SK-N-SH treated with all-trans-retinoic acid at 6 μM for 48 hours (cell line): ENCODE measurements around the gene RBMS1.

Experiments used
- ATAC-seq: fragments of 200-7000 bp; cut with Tn5 transposase; 3 replicates; pipeline ENCODE4 v1.9.1; 2020; ENCODE audit warnings: mild to moderate bottlenecking, moderate library complexity
- ARNTL ChIP-seq: fragments of 450-650 bp; formaldehyde crosslinking; IDR thresholded peaks from 2 replicates; pipeline ENCODE4 v1.5.0; 2020; ENCODE audit warnings: low read depth, mild to moderate bottlenecking, moderate library complexity, borderline replicate concordance
- ESRRG ChIP-seq: fragments of 250-450 bp; sonication (Bioruptor Pico); IDR thresholded peaks from 2 replicates; pipeline ENCODE4 v1.6.1; 2021; ENCODE audit warnings: mild to moderate bottlenecking
- GLIS3 ChIP-seq: fragments of 250-450 bp; sonication (Bioruptor Pico); IDR thresholded peaks from 2 replicates; pipeline ENCODE4 v1.5.0; 2020; ENCODE audit warnings: mild to moderate bottlenecking, moderate library complexity
- ISL1 ChIP-seq: fragments of 250-450 bp; sonication (Bioruptor Pico); IDR thresholded peaks from 2 replicates; pipeline ENCODE4 v2.1.2; 2022; ENCODE audit warnings: mild to moderate bottlenecking, moderate library complexity
- OSR1 ChIP-seq: fragments of 250-450 bp; sonication (Bioruptor Pico); IDR thresholded peaks from 2 replicates; pipeline ENCODE4 v1.8.0; 2022; ENCODE audit warnings: moderate library complexity, mild to moderate bottlenecking, inconsistent platforms
- PPARA ChIP-seq: fragments of 250-450 bp; sonication (Bioruptor Pico); IDR thresholded peaks from 2 replicates; pipeline ENCODE4 v1.5.0; 2020; ENCODE audit warnings: mild to moderate bottlenecking, borderline replicate concordance
- RARB ChIP-seq: fragments of 250-450 bp; sonication (Bioruptor Pico); IDR thresholded peaks from 2 replicates; pipeline ENCODE4 v1.8.0; 2021; ENCODE audit warnings: mild to moderate bottlenecking, moderate library complexity
- TCF4 ChIP-seq: fragments of 250-450 bp; sonication (Bioruptor Pico); IDR thresholded peaks from 2 replicates; pipeline ENCODE4 v1.8.0; 2021; ENCODE audit warnings: mild to moderate bottlenecking, moderate library complexity, borderline replicate concordance
- TOX ChIP-seq: fragments of 250-450 bp; sonication (Bioruptor Pico); IDR thresholded peaks from 2 replicates; pipeline ENCODE4 v1.8.0; 2021; ENCODE audit warnings: mild to moderate bottlenecking, moderate library complexity, borderline replicate concordance
- ZC3H10 ChIP-seq: fragments of 250-450 bp; sonication (Bioruptor Pico); IDR thresholded peaks from 2 replicates; pipeline ENCODE4 v1.5.1; 2021; ENCODE audit warnings: mild to moderate bottlenecking, moderate library complexity
- ZFP3 ChIP-seq: fragments of 250-450 bp; sonication (Bioruptor Pico); IDR thresholded peaks from 2 replicates; pipeline ENCODE4 v1.5.0; 2020; ENCODE audit warnings: mild to moderate bottlenecking, moderate library complexity
- ZFP30 ChIP-seq: fragments of 450-650 bp; formaldehyde crosslinking; IDR thresholded peaks from 2 replicates; pipeline ENCODE4 v1.5.0; 2022; ENCODE audit warnings: mild to moderate bottlenecking, moderate library complexity
- ZNF8 ChIP-seq: fragments of 450-650 bp; formaldehyde crosslinking; IDR thresholded peaks from 2 replicates; pipeline ENCODE4 v1.5.0; 2020; ENCODE audit warnings: mild to moderate bottlenecking, moderate library complexity
- TF ChIP-seq, protein P1 (sequence below): fragments of 250-450 bp; sonication (Bioruptor Pico); IDR thresholded peaks from 2 replicates; pipeline ENCODE4 v1.8.0; 2020; ENCODE audit warnings: mild to moderate bottlenecking, moderate library complexity, borderline replicate concordance
- TF ChIP-seq, protein P2 (sequence below): fragments of 250-450 bp; sonication (Bioruptor Pico); IDR thresholded peaks from 2 replicates; pipeline ENCODE4 v1.5.1; 2021; ENCODE audit warnings: mild to moderate bottlenecking, moderate library complexity
- TF ChIP-seq, protein P3 (sequence below): fragments of 250-450 bp; sonication (Bioruptor Pico); IDR thresholded peaks from 2 replicates; pipeline ENCODE4 v1.5.0; 2020; ENCODE audit warnings: mild to moderate bottlenecking, moderate library complexity

RBMS1 gene

DNA sequence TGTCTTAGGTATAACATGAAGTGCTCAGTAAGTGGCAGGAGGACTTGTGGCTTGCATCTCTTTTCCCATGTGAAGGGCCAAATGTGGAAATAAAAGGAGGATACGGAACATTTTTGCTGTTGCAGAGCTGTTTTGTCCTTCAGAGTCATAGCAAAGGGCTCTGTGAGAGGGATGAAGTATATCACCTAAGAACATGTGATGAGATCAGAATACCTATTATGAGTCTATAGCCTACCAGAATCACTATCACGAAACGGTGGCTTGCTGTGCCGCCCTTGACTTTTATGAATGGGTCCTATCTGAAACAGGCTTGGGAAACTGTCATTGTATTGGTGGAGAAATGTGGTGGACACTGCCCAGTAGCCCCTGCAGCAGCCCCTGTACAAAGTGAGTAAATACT lies 226.6 kb downstream of the RBMS1 start (continued):
- TF ChIP-seq ARNTL (CRISPR knock-in tag) (no peak), ZFP30 (CRISPR knock-in tag) (no peak), TCF4 (CRISPR knock-in tag) (no peak), GLIS3 (CRISPR knock-in tag) (no peak), ZC3H10 (no peak)
- TF ChIP-seq, all 23 proteins: peak for 0

DNA sequence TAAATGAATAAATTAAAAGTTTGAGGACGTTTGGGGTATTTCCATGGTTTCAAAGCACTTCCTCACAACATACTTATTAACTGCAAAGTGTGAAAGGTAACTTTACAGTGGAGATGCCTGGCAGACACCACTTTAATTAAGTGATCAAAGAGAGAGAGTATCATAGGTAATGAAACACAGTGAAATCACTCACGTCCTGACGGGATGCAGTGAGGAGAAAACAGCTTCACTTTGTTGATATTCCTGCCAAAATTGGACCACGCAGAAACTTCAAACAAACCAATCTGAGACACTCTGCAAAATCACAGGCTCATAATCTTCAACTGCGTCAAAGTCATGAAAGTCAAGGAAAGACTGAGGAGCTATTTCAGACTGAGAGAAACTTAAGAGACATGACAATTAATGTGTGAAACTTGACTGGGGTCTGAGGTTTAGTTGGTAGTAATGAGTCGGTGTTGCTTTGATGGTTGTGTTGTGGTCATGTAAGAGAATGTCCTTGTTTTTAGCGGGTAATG lies 227.5 kb downstream of the RBMS1 start:
- TF ChIP-seq GLIS3 (CRISPR knock-in tag) (no peak), PPARA (no peak), OSR1 (CRISPR knock-in tag) (no peak), ESRRG (CRISPR knock-in tag) (no peak), RARB (CRISPR knock-in tag) (no peak), ISL1 (CRISPR knock-in tag) (no peak)
- TF ChIP-seq, protein P1, sequence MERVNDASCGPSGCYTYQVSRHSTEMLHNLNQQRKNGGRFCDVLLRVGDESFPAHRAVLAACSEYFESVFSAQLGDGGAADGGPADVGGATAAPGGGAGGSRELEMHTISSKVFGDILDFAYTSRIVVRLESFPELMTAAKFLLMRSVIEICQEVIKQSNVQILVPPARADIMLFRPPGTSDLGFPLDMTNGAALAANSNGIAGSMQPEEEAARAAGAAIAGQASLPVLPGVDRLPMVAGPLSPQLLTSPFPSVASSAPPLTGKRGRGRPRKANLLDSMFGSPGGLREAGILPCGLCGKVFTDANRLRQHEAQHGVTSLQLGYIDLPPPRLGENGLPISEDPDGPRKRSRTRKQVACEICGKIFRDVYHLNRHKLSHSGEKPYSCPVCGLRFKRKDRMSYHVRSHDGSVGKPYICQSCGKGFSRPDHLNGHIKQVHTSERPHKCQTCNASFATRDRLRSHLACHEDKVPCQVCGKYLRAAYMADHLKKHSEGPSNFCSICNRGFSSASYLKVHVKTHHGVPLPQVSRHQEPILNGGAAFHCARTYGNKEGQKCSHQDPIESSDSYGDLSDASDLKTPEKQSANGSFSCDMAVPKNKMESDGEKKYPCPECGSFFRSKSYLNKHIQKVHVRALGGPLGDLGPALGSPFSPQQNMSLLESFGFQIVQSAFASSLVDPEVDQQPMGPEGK (CRISPR knock-in tag), result no peak
- TF ChIP-seq, protein P2, sequence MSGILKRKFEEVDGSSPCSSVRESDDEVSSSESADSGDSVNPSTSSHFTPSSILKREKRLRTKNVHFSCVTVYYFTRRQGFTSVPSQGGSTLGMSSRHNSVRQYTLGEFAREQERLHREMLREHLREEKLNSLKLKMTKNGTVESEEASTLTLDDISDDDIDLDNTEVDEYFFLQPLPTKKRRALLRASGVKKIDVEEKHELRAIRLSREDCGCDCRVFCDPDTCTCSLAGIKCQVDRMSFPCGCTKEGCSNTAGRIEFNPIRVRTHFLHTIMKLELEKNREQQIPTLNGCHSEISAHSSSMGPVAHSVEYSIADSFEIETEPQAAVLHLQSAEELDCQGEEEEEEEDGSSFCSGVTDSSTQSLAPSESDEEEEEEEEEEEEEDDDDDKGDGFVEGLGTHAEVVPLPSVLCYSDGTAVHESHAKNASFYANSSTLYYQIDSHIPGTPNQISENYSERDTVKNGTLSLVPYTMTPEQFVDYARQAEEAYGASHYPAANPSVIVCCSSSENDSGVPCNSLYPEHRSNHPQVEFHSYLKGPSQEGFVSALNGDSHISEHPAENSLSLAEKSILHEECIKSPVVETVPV, result no peak
- TF ChIP-seq, protein P3, sequence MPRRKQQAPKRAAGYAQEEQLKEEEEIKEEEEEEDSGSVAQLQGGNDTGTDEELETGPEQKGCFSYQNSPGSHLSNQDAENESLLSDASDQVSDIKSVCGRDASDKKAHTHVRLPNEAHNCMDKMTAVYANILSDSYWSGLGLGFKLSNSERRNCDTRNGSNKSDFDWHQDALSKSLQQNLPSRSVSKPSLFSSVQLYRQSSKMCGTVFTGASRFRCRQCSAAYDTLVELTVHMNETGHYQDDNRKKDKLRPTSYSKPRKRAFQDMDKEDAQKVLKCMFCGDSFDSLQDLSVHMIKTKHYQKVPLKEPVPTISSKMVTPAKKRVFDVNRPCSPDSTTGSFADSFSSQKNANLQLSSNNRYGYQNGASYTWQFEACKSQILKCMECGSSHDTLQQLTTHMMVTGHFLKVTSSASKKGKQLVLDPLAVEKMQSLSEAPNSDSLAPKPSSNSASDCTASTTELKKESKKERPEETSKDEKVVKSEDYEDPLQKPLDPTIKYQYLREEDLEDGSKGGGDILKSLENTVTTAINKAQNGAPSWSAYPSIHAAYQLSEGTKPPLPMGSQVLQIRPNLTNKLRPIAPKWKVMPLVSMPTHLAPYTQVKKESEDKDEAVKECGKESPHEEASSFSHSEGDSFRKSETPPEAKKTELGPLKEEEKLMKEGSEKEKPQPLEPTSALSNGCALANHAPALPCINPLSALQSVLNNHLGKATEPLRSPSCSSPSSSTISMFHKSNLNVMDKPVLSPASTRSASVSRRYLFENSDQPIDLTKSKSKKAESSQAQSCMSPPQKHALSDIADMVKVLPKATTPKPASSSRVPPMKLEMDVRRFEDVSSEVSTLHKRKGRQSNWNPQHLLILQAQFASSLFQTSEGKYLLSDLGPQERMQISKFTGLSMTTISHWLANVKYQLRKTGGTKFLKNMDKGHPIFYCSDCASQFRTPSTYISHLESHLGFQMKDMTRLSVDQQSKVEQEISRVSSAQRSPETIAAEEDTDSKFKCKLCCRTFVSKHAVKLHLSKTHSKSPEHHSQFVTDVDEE (CRISPR knock-in tag), result no peak
- no peak for ATAC-seq

DNA sequence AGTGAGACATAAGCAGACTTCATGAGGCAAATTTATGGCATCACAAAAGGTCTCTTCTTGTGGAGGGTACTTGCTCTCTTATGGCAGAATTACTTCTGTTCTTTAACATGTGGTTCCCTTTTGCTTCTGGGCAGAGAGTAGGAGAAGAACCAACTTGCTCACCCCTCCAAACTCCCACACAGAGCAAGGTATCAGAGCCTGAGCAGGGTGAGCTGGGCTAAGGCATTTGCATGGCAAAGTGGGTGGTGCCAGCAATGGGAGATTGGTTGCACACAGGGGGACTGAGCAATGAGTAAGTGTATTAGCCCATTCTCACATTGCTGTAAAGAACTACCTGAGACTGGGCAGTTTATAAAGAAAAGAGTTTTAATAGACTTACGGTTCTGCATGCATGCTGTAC lies 229.3 kb downstream of the RBMS1 start:
- TF ChIP-seq ZFP3, result no peak
- TF ChIP-seq TOX (CRISPR knock-in tag), result no peak
- TF ChIP-seq GLIS3 (CRISPR knock-in tag), result no peak
- TF ChIP-seq ZC3H10, result no peak
- TF ChIP-seq RARB (CRISPR knock-in tag), result no peak
- TF ChIP-seq, protein P1 (CRISPR knock-in tag), result no peak
- TF ChIP-seq ZNF8 (CRISPR knock-in tag), result no peak
- no peak for TF ChIP-seq ESRRG (CRISPR knock-in tag)
- TF ChIP-seq ISL1 (CRISPR knock-in tag), result no peak
- TF ChIP-seq, protein P3 (CRISPR knock-in tag), result no peak
- TF ChIP-seq OSR1 (CRISPR knock-in tag), result no peak
- TF ChIP-seq, all 23 proteins: peak for 0
- no peak for ATAC-seq

DNA sequence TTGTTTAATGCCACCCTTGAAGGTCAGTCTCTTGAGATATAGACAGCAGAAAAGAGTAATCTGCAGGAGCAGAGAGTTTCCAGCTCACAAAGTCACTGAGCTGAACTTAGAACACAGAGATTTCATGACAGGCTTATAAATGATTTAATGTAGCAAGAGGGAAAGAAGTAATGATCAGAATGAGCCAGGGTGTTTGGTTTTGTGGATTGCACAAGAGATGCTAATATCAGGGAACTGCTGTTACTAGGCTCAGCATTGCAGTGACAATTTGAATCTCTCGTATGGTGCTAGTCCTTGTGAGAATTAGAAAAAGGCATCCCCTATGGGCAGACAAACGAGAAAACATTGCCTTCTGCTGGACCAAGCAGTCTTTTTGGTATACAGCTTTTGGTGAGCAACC lies 231.9 kb downstream of the RBMS1 start:
- no peak; the same call in 2 of the 3 replicates for ATAC-seq
- TF ChIP-seq ZC3H10 (no peak), ISL1 (CRISPR knock-in tag) (no peak)
